IMR-90 (cell line): ENCODE measurements around the gene HNRNPD. TPM values are rescaled to one million over a fixed set of nuclear protein-coding genes. Genes with fewer than 3 reads are reported as not detected.

ENCODE experiments used
- ATAC-seq: fragments of 200-7000 bp; cut with Tn5 transposase; 2 replicates; pipeline ENCODE4 v1.9.1; 2020; ENCODE audit warnings: low read depth, mild to moderate bottlenecking, moderate library complexity
- BruUV-seq: library from RNA; stranded (reverse); fragments of 400-500 nt; replicated peaks from 2 replicates; lab custom pipeline; 2021; lab: Mats Ljungman, UMichigan
- CTCF ChIA-PET: fragments of 300-600 bp; formaldehyde crosslinking; extraction: SDS; loops from one replicate; lab custom pipeline; 2021; ENCODE audit warnings: antibody characterized with exemption; lab: Yijun Ruan, JAX
- POLR2A ChIA-PET: fragments of 300-600 bp; sonication (Branson Sonifier 250); formaldehyde crosslinking; loops from one replicate; lab custom pipeline; 2022; ENCODE audit warnings: antibody characterized with exemption; ENCODE audit not compliant: unreplicated experiment; lab: Charles Lee
- DNase-seq: peaks from one replicate; pipeline ENCODE4 v3.0.0; 2013
- H2AFZ ChIP-seq: replicated peaks from 2 replicates; pipeline ENCODE3; 2013; ENCODE audit warnings: low read length, mild to moderate bottlenecking; ENCODE audit not compliant: poor library complexity
- H2AK5ac ChIP-seq: 2 replicates; pipeline ENCODE4 v1.6.1; 2013; ENCODE audit warnings: low read depth, low read length, inconsistent platforms
- H2AK9ac ChIP-seq: replicated peaks from 2 replicates; pipeline ENCODE3; 2013; ENCODE audit warnings: mild to moderate bottlenecking, low read depth, low read length, moderate library complexity; ENCODE audit not compliant: poor library complexity
- H2BK120ac ChIP-seq: 2 replicates; pipeline ENCODE4 v1.6.1; 2013; ENCODE audit warnings: low read depth, low read length, inconsistent platforms
- H2BK15ac ChIP-seq: 3 replicates; pipeline ENCODE4 v1.6.1; 2013; ENCODE audit warnings: low read depth, low read length, inconsistent platforms
- H2BK20ac ChIP-seq: 2 replicates; pipeline ENCODE4 v1.6.1; 2013; ENCODE audit warnings: low read depth, mild to moderate bottlenecking, inconsistent platforms, low read length, moderate library complexity
- H2BK5ac ChIP-seq: 2 replicates; pipeline ENCODE4 v1.6.1; 2013; ENCODE audit warnings: mild to moderate bottlenecking, low read depth, low read length, inconsistent platforms; ENCODE audit not compliant: poor library complexity, severe bottlenecking
- H3K14ac ChIP-seq: replicated peaks from 2 replicates; pipeline ENCODE4 v1.6.1; 2013; ENCODE audit warnings: low read depth, low read length, inconsistent platforms
- H3K18ac ChIP-seq: 2 replicates; pipeline ENCODE4 v1.6.1; 2013; ENCODE audit warnings: low read depth, low read length, control low read depth
- H3K23ac ChIP-seq: 2 replicates; pipeline ENCODE4 v1.6.1; 2013; ENCODE audit warnings: low read depth, low read length, inconsistent platforms
- H3K27ac ChIP-seq: 2 replicates; pipeline ENCODE4 v1.5.1; 2013; ENCODE audit warnings: mild to moderate bottlenecking, control low read depth, low read length; ENCODE audit not compliant: insufficient read depth
- H3K27me3 ChIP-seq: 2 replicates; pipeline ENCODE4 v1.6.1; 2013; ENCODE audit warnings: low read length; ENCODE audit not compliant: control insufficient read depth, insufficient read depth
- H3K36me3 ChIP-seq: 2 replicates; pipeline ENCODE4 v1.6.1; 2013; ENCODE audit warnings: low read length, mixed read lengths; ENCODE audit not compliant: control insufficient read depth, insufficient read depth
- H3K4ac ChIP-seq: 2 replicates; pipeline ENCODE4 v1.6.1; 2013; ENCODE audit warnings: low read depth, low read length, inconsistent platforms
- H3K4me1 ChIP-seq: 2 replicates; pipeline ENCODE4 v1.6.1; 2013; ENCODE audit warnings: low read length, mixed read lengths; ENCODE audit not compliant: control insufficient read depth, insufficient read depth
- H3K4me2 ChIP-seq: 2 replicates; pipeline ENCODE4 v1.6.1; 2013; ENCODE audit warnings: low read depth, mild to moderate bottlenecking, control low read depth, low read length, moderate library complexity
- H3K4me3 ChIP-seq: 2 replicates; pipeline ENCODE4 v1.5.1; 2013; ENCODE audit warnings: low read depth, mild to moderate bottlenecking, control low read depth, low read length, moderate library complexity; ENCODE audit not compliant: insufficient read depth
- H3K56ac ChIP-seq: 2 replicates; pipeline ENCODE4 v1.6.1; 2013; ENCODE audit warnings: low read length, inconsistent platforms; ENCODE audit not compliant: insufficient read depth; ENCODE audit errors: extremely low read depth
- H3K79me1 ChIP-seq, 2 experiments: 2 replicates each; pipeline ENCODE4 v1.6.1; 2013; ENCODE audit warnings: low read length in 2 of 2, inconsistent platforms in 1 of 2, low read depth in 1 of 2
- H3K9ac ChIP-seq: 2 replicates; pipeline ENCODE4 v1.6.1; 2013; ENCODE audit warnings: low read depth, low read length, control low read depth
- H3K9me1 ChIP-seq: 2 replicates; pipeline ENCODE4 v1.6.1; 2013; ENCODE audit warnings: low read length, inconsistent platforms; ENCODE audit not compliant: insufficient read depth
- H3K9me3 ChIP-seq: 2 replicates; pipeline ENCODE4 v1.6.1; 2013; ENCODE audit warnings: low read length; ENCODE audit not compliant: control insufficient read depth, insufficient read depth
- H4K20me1 ChIP-seq: 2 replicates; pipeline ENCODE4 v1.6.1; 2013; ENCODE audit warnings: low read length, inconsistent platforms; ENCODE audit not compliant: insufficient read depth
- H4K5ac ChIP-seq: 2 replicates; pipeline ENCODE4 v1.6.1; 2013; ENCODE audit warnings: mild to moderate bottlenecking, low read depth, low read length, control low read depth
- H4K8ac ChIP-seq, 2 experiments: 2 replicates each; pipeline ENCODE4 v1.6.1; 2013; ENCODE audit warnings: low read depth in 2 of 2, low read length in 2 of 2, control low read depth in 1 of 2, inconsistent platforms in 1 of 2
- H4K91ac ChIP-seq: 2 replicates; pipeline ENCODE4 v1.6.1; 2013; ENCODE audit warnings: low read depth, low read length, inconsistent platforms; ENCODE audit not compliant: insufficient read depth
- CTCF ChIP-seq: conservative IDR thresholded peaks from 2 replicates; pipeline ENCODE4 v1.5.1; 2012; ENCODE audit warnings: mild to moderate bottlenecking, low read depth, low read length, improper control_type of control experiment
- RAD21 ChIP-seq: IDR thresholded peaks from 2 replicates; pipeline ENCODE4 v1.6.1; 2012; ENCODE audit warnings: low read length, improper control_type of control experiment
- RCOR1 ChIP-seq: IDR thresholded peaks from 2 replicates; pipeline ENCODE4 v1.6.1; 2012; ENCODE audit warnings: mild to moderate bottlenecking, low read length, improper control_type of control experiment; ENCODE audit not compliant: insufficient replicate concordance
- WGBS, 2 experiments: methylation state at CpG; one replicate each; pipeline versions ENCODE4 v1.1.5 to v1.1.7; 2013; ENCODE audit warnings: missing lambda C conversion rate in 2 of 2; ENCODE audit not compliant: insufficient read length in 1 of 2; ENCODE audit errors: extremely low coverage in 2 of 2; 5-methylcytosine and 5-hydroxymethylcytosine counted together
- dilution Hi-C: fragments of 300-500 bp; cut with HindIII; formaldehyde crosslinking; loops from one replicate; pipeline ENCODE4 v1.14.3; 2018; ENCODE audit warnings: low sequenced_read_pairs; ENCODE audit not compliant: unreplicated experiment
- in situ Hi-C: fragments of 300-500 bp; cut with MboI; formaldehyde crosslinking; loops from 3 replicates; pipeline ENCODE4 v1.14.3; 2019; ENCODE audit warnings: low sequenced_read_pairs, inconsistent platforms, mixed read lengths
- intact Hi-C: fragments of 100-400 bp; cut with micrococcal nuclease; formaldehyde crosslinking; loops from 2 replicates; pipeline ENCODE4 v1.10.0; 2022
- polyA plus RNA-seq, 3 experiments: library from polyadenylated mRNA; depleted of rRNA; stranded (reverse); fragments of >200 nt; gene quantifications; 2 replicates each; pipeline ENCODE4 v1.2.3, GENCODE V29; 2012; ENCODE audit warnings: low replicate concordance in 1 of 3
- total RNA-seq: library from RNA; depleted of rRNA; stranded (reverse); fragments of >200 nt; gene quantifications from 2 replicates; pipeline ENCODE4 v1.2.3, GENCODE V29; 2012

HNRNPD gene
- total and polyA plus RNA-seq, 2 of the 4 experiments (the other 2 are of a cell fraction): 9.7 to 142 TPM

GRCh38 chr4:82360298-82361177, 13.3 kb downstream of the HNRNPD start:
- H3K4me1 ChIP-seq: peaks cover 7% of the 10 kb centered on the region
- intact Hi-C loops: loop anchor here (5.0 kb wide), 2 partner anchors 893 to 953 kb away; no protein-coding TSS in a partner anchor
- no peak overlapping the region for H3K4me2 ChIP-seq
- no peak overlapping the region for H3K23ac ChIP-seq
- no peak overlapping the region for H2BK15ac ChIP-seq
- H2AFZ ChIP-seq: no peak overlapping the region
- H2AK9ac ChIP-seq: no peak overlapping the region
- peak; percentile 69 for ATAC-seq
- BruUV-seq: no TSS peak
- H4K5ac ChIP-seq: no peak overlapping the region
- H2BK20ac ChIP-seq: no peak overlapping the region
- no peak overlapping the region for H3K9ac ChIP-seq
- H3K14ac ChIP-seq: no peak overlapping the region
- WGBS, 2 experiments: 100% methylated on average over 1 of the region's 4 CpGs; no CpG with 5 or more reads in 1 of the 2 experiments
- no peak overlapping the region for H3K56ac ChIP-seq
- DNase-seq: peak; percentile 29
- dilution Hi-C loops: no loop called here
- H3K9me1 ChIP-seq: no peaks in the 10 kb centered on the region
- ChIA-PET POLR2A (interaction anchor here (0.8 kb wide), 1 partner anchor 69 kb away, joined by 3 read pairs; no protein-coding TSS in a partner anchor), CTCF (interaction anchor here (0.6 to 2.0 kb wide), 4 partner anchors 11 to 1239 kb away, joined by 3 to 13 read pairs (median 4); no protein-coding TSS in a partner anchor)
- in situ Hi-C loops: no loop called here
- no peak overlapping the region for H2BK5ac ChIP-seq
- no peak overlapping the region for H4K8ac ChIP-seq
- no peak overlapping the region for H3K4ac ChIP-seq
- TF ChIP-seq CTCF (peak; percentile 62), RCOR1 (no peak), RAD21 (peak; percentile 54)
- H3K18ac ChIP-seq: no peak overlapping the region
- H3K4me3 ChIP-seq: no peak overlapping the region
- H3K79me1 ChIP-seq: peaks cover 14 to 40% of the 10 kb centered on the region in 2 experiments
- no peak overlapping the region for H3K27ac ChIP-seq
- no peak overlapping the region for H4K91ac ChIP-seq
- H3K36me3 ChIP-seq: peaks cover 19% of the 10 kb centered on the region
- no peaks in the 10 kb centered on the region for H3K9me3 ChIP-seq
- no peaks in the 10 kb centered on the region for H3K27me3 ChIP-seq
- H2BK120ac ChIP-seq: no peak overlapping the region
- H2AK5ac ChIP-seq: no peak overlapping the region
- peaks cover 79% of the 10 kb centered on the region for H4K20me1 ChIP-seq
